Brain microvascular endothelial cell (primary cell): ENCODE measurements around the gene TNRC6C.

Source experiments
- DNase-seq: peaks from one replicate; pipeline ENCODE4 v3.0.0-alpha.2; 2020
- H3K27ac ChIP-seq: fragments of 250-450 bp; sonication (Bioruptor Pico); 2 replicates; pipeline ENCODE4 v1.5.1; 2020; ENCODE audit warnings: mild to moderate bottlenecking, moderate library complexity
- H3K27me3 ChIP-seq: fragments of 250-450 bp; sonication (Bioruptor Pico); replicated peaks from 2 replicates; pipeline ENCODE4 v1.5.1; 2020; ENCODE audit warnings: mild to moderate bottlenecking
- H3K36me3 ChIP-seq: fragments of 250-450 bp; sonication (Bioruptor Pico); replicated peaks from 2 replicates; pipeline ENCODE4 v1.5.1; 2020; ENCODE audit warnings: mild to moderate bottlenecking
- H3K4me3 ChIP-seq: 2 replicates; pipeline ENCODE4 v1.5.1; 2011; ENCODE audit warnings: low read depth, mild to moderate bottlenecking, control low read depth, low read length, moderate library complexity
- in situ Hi-C: cut with HindIII; loops from 2 replicates; pipeline ENCODE4 v1.10.0; 2017; ENCODE audit warnings: low sequenced_read_pairs, low pct_ligation_motif_present
- TF ChIP-seq, protein P1 (sequence below): IDR thresholded peaks from 2 replicates; pipeline ENCODE4 v1.5.1; 2011; ENCODE audit warnings: low read depth, mild to moderate bottlenecking, moderate library complexity, low read length, control low read depth, inconsistent platforms; ENCODE audit errors: missing control alignments

The TNRC6C gene, protein sequence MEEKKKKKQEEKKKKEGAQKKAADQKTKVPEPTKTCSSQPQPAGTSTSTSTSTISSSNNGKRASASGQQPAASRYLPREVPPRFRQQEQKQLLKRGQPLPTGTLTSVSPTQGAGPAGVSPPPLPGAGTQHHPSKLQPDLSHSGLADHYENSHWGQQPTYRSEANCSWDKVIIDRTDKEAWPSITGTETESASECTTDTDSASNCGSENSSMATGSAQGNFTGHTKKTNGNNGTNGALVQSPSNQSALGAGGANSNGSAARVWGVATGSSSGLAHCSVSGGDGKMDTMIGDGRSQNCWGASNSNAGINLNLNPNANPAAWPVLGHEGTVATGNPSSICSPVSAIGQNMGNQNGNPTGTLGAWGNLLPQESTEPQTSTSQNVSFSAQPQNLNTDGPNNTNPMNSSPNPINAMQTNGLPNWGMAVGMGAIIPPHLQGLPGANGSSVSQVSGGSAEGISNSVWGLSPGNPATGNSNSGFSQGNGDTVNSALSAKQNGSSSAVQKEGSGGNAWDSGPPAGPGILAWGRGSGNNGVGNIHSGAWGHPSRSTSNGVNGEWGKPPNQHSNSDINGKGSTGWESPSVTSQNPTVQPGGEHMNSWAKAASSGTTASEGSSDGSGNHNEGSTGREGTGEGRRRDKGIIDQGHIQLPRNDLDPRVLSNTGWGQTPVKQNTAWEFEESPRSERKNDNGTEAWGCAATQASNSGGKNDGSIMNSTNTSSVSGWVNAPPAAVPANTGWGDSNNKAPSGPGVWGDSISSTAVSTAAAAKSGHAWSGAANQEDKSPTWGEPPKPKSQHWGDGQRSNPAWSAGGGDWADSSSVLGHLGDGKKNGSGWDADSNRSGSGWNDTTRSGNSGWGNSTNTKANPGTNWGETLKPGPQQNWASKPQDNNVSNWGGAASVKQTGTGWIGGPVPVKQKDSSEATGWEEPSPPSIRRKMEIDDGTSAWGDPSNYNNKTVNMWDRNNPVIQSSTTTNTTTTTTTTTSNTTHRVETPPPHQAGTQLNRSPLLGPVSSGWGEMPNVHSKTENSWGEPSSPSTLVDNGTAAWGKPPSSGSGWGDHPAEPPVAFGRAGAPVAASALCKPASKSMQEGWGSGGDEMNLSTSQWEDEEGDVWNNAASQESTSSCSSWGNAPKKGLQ (N-terminal part only)

DNA sequence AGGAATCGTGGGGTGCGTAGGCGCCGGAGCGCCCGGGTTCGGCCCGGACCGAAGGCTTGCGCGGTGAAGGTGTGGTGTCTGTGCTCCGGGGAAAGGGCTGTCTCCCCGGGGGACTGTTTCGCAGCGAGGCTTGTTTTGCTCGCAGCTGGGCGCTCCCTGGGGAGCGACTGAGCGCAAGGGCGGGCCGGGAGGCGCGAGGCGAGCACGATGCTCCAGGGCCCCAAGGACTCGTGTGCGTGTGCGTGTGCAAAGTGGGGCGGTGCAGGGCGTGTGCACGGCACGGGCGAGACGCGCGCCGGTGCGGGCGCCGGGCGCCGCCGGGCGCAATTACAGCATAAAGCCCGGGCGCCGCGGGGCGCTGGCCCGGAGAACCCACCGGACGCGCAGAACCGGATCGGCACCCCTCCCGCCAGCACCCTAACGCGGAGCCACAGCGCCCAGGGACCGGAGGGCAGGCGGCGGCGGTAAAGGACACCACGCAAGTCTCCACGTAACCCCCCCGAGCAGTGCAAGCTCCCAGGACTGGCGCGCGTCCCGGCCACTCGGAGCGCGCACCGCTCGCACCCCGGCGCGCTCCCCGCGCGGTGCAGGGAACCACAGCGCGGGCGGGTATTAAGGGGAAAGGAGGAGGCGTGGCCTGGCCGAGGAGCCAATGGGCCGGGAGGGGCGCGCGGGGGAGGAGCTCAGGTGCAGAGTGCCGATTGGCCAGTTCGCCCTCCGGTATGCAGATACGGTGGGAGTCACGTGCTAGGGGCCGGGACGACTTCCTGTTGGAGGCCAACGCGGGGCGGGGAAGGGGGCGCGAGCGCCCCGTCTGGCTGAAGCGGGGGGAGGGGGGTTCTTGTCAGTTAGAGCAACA, at the start of gene TNRC6C:
TSS of gene TNRC6C (plus strand) at position 847 of the 859 bp plus-strand sequence. CDS start 45,504 bp downstream, outside the sequence.
- TF ChIP-seq, protein P1, sequence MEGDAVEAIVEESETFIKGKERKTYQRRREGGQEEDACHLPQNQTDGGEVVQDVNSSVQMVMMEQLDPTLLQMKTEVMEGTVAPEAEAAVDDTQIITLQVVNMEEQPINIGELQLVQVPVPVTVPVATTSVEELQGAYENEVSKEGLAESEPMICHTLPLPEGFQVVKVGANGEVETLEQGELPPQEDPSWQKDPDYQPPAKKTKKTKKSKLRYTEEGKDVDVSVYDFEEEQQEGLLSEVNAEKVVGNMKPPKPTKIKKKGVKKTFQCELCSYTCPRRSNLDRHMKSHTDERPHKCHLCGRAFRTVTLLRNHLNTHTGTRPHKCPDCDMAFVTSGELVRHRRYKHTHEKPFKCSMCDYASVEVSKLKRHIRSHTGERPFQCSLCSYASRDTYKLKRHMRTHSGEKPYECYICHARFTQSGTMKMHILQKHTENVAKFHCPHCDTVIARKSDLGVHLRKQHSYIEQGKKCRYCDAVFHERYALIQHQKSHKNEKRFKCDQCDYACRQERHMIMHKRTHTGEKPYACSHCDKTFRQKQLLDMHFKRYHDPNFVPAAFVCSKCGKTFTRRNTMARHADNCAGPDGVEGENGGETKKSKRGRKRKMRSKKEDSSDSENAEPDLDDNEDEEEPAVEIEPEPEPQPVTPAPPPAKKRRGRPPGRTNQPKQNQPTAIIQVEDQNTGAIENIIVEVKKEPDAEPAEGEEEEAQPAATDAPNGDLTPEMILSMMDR: peak; percentile 20
- H3K4me3 ChIP-seq: peak within 1 kb of the TSS; percentile 66
- peak; percentile 99 for DNase-seq
- in situ Hi-C loops: no loop called here
- H3K36me3 ChIP-seq: no peaks in the 10 kb centered on the region
- H3K27me3 ChIP-seq: peaks cover 23% of the 10 kb centered on the region
- peak within 1 kb of the TSS; percentile 5 for H3K27ac ChIP-seq

DNA sequence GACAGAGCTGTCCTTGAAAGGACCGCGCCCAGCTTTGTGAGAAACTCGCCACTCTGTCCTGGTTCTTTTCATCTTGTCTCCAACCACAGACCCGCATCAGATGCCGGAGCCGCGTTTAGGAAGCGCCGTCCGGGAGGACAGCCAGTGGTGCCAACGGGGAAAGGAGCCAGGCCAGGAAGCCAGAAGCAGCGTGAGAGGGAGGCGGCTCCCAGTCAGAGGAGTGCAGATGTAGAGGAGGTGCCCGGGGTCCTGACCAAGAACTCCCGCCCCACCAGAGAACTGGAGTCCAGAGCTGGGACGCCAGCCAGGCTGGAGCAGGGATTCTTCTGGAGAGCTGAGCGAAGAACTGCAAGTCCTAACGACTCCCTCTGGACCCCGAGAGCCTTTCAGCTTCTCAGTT, 49.3 kb upstream of the TNRC6C start:
- H3K27ac ChIP-seq: no peak overlapping the region
- TF ChIP-seq, protein P1: no peak
- in situ Hi-C loops: no loop called here
- H3K27me3 ChIP-seq: peaks cover 15% of the 10 kb centered on the region
- no peak for DNase-seq
- H3K4me3 ChIP-seq: no peak overlapping the region
- H3K36me3 ChIP-seq: no peaks in the 10 kb centered on the region

DNA sequence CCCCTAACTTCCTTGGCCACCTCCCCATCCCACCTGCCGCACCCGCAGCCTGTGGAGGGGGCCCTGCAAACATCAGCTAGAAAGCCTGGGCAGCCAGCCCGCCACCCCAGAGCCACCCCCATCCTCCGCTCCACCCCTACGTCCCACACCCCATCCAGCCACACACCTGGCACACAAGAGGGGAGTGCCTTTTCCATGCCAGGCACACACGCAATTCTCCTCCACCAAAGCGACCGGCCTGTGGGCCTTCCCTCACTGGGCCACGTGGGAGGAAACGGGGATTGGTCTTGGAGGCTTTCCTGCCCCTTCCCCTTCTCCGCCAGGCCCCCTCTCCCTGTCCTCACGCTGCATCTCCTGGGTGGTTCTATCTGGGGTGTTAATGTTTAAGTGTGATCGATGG, 48.7 kb upstream of the TNRC6C start:
- no peak for DNase-seq
- Histone ChIP-seq H3K4me3 (no peak overlapping the region), H3K36me3 (no peaks in the 10 kb centered on the region), H3K27ac (no peak overlapping the region), H3K27me3 (peaks cover 18% of the 10 kb centered on the region)
- TF ChIP-seq, protein P1: no peak
- in situ Hi-C loops: no loop called here

DNA sequence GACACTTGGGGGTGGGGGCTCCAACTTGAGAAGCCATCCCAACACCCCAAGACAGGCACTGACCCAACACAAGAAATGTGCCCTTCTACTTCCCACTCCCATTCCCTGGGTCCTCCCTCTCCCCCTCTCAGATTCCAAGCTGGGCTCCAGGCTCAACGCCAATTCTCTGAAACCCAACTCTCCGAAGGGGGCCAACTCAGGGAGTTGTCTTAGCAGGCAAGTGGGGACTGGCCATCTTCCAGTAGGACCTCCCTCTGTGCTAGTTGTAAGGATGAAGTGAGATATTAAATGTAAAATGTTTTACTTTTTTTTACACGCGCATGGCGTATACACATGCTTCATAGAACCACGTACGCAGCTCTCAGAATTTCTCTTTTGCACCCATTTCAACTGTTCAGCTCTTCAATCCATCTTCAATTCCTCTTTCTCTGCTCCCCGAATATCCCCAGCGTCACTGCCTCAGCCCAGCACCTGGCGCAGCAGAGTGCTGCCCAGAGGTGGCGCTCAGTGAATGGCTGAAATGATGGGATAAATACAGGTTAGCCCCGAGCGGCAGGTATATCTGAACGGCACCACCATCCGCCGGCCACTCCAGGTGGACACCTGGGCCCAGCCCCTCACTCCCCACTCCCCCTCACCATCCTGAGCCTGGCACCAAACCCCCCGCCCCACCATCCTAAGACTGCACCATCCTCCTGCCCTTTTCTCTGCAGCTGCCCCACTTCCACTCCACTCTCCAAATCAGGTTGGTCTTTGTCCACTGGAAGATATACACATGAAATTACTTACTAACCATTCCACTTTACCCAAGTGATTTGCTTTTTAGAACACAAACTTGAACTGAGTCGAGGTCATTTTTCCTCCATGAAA, 43.9 kb upstream of the TNRC6C start:
- DNase-seq: no peak
- peaks cover 29% of the 10 kb centered on the region for H3K27me3 ChIP-seq

More for the DNA sequence above, 43.9 kb upstream of the TNRC6C start:
- no peaks in the 10 kb centered on the region for H3K36me3 ChIP-seq
- H3K27ac ChIP-seq: no peak overlapping the region
- TF ChIP-seq, protein P1: no peak
- H3K4me3 ChIP-seq: no peak overlapping the region
- in situ Hi-C loops: no loop called here
